HL-60 (cell line): ENCODE measurements around the gene BICD2.

Experiments
- CTCF ChIP-seq: IDR thresholded peaks from one replicate; pipeline ENCODE4 v1.5.1; 2011; ENCODE audit warnings: low read length, control low read depth, inconsistent platforms; ENCODE audit not compliant: insufficient read depth
- GABPA ChIP-seq: IDR thresholded peaks from 2 replicates; pipeline ENCODE4 v1.6.1; 2012; ENCODE audit warnings: low read depth
- POLR2AphosphoS5 ChIP-seq: IDR thresholded peaks from 2 replicates; pipeline ENCODE4 v1.6.1; 2012; ENCODE audit warnings: low read depth

GRCh38 chr9:92749934-92750315, 14.7 kb downstream of the BICD2 start:
- TF ChIP-seq CTCF (no peak), GABPA (no peak), POLR2AphosphoS5 (no peak)
